ENCODE data around the gene PAPOLG. TPM values are rescaled to one million over a fixed set of nuclear protein-coding genes. Genes with fewer than 3 reads are reported as not detected.

The PAPOLG gene
- total RNA-seq, 4 donors from 2014 or later: 11.7 to 19.5 (median 15.7) TPM

- no peaks in the 10 kb centered on the region for H3K4me1 ChIP-seq
- WGBS, 2 donors (ENCODE audit: low coverage in 1 of 2): 60 to 86% methylated on average over 3 to 4 of the region's 6 CpGs
- no peak overlapping the region for H3K27ac ChIP-seq
- TF ChIP-seq EP300 (IDR thresholded peaks at IDR 0.05): no peak
- TF ChIP-seq, protein P1, sequence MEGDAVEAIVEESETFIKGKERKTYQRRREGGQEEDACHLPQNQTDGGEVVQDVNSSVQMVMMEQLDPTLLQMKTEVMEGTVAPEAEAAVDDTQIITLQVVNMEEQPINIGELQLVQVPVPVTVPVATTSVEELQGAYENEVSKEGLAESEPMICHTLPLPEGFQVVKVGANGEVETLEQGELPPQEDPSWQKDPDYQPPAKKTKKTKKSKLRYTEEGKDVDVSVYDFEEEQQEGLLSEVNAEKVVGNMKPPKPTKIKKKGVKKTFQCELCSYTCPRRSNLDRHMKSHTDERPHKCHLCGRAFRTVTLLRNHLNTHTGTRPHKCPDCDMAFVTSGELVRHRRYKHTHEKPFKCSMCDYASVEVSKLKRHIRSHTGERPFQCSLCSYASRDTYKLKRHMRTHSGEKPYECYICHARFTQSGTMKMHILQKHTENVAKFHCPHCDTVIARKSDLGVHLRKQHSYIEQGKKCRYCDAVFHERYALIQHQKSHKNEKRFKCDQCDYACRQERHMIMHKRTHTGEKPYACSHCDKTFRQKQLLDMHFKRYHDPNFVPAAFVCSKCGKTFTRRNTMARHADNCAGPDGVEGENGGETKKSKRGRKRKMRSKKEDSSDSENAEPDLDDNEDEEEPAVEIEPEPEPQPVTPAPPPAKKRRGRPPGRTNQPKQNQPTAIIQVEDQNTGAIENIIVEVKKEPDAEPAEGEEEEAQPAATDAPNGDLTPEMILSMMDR (IDR thresholded peaks at IDR 0.05): no peak
- TF ChIP-seq POLR2AphosphoS5 (IDR thresholded peaks at IDR 0.05): no peak
- TF ChIP-seq POLR2A (IDR thresholded peaks at IDR 0.05): no peak
- no peaks in the 10 kb centered on the region for H3K9me3 ChIP-seq
- no peaks in the 10 kb centered on the region for H3K36me3 ChIP-seq
- ATAC-seq: no peak
- H3K27me3 ChIP-seq: no peaks in the 10 kb centered on the region
- H3K4me3 ChIP-seq: no peak overlapping the region
Observed at GRCh38 chr2:60843006-60843405, 86.9 kb downstream of the PAPOLG start.

DNA sequence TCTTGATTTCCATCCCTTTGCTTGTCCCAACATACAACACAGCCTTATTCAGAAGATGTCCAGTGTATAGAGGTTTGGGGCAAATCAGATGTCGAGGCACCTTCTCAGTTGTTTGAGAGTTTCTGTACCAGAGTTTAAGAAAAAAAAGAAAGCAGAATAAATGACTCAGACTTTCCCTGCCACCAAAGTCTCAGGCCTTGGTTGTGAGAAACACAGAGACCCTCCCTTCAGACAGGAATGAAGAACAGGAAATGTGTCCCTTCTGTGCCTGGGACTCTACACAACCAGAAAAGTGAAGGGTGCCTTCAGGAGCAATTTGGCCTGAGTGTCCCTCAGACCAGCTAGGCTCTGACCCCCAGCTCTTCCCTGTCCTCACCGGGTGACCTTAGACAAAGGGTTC, 88.0 kb downstream of the PAPOLG start:
- H3K9me3 ChIP-seq: no peaks in the 10 kb centered on the region
- WGBS, 2 donors (ENCODE audit: low coverage in 1 of 2): 83 to 94% methylated on average over 2 of the region's 2 CpGs

GRCh38 chr2:60847854-60848253, 91.8 kb downstream of the PAPOLG start:
- H3K36me3 ChIP-seq: no peaks in the 10 kb centered on the region
- no peaks in the 10 kb centered on the region for H3K4me1 ChIP-seq
- H3K27me3 ChIP-seq: no peaks in the 10 kb centered on the region
- TF ChIP-seq EP300 (IDR thresholded peaks at IDR 0.05) (no peak), POLR2AphosphoS5 (IDR thresholded peaks at IDR 0.05) (no peak), POLR2A (IDR thresholded peaks at IDR 0.05) (no peak)
- TF ChIP-seq, protein P1 (IDR thresholded peaks at IDR 0.05): no peak
- no peaks in the 10 kb centered on the region for H3K9me3 ChIP-seq
- H3K4me3 ChIP-seq: no peak overlapping the region
- H3K27ac ChIP-seq: no peak overlapping the region
- WGBS, 2 donors (ENCODE audit: low coverage in 1 of 2): 52 to 73% methylated on average over 5 to 6 of the region's 6 CpGs
- ATAC-seq: no peak

More for the DNA sequence above, 88.0 kb downstream of the PAPOLG start:
- ATAC-seq: no peak
- Histone ChIP-seq H3K27ac (no peak overlapping the region), H3K4me1 (no peaks in the 10 kb centered on the region), H3K36me3 (no peaks in the 10 kb centered on the region), H3K4me3 (no peak overlapping the region), H3K27me3 (no peaks in the 10 kb centered on the region)
- no peak for TF ChIP-seq POLR2A (IDR thresholded peaks at IDR 0.05)
- TF ChIP-seq POLR2AphosphoS5 (IDR thresholded peaks at IDR 0.05): no peak
- TF ChIP-seq EP300 (IDR thresholded peaks at IDR 0.05): no peak
- TF ChIP-seq, protein P1 (IDR thresholded peaks at IDR 0.05): no peak

Small RNA genes lying within 50 kb of the gene (small RNA-seq; reads per million reads assigned to genes)
- gene RN7SL632P (0 reads per million in 4 donors), gene RNU6-612P (0 reads per million in 4 donors)

Other genes starting within 250 kb of the PAPOLG start
- 10 to 100 TPM in 1 of 4 donors, 1 to 10 TPM in 3; 3.6 to 10.6 (median 8.1) TPM for gene BCL11A, start 202.6 kb upstream of the PAPOLG start, total RNA-seq
- gene REL, start 125.3 kb downstream of the PAPOLG start, total RNA-seq: 10 to 100 TPM in 1 of 4 donors, 1 to 10 TPM in 3; 8.3 to 13.3 (median 9.5) TPM